A549 (cell line): ENCODE results near the gene ZC3H12C. TPM values are rescaled to one million over a fixed set of nuclear protein-coding genes. Genes with fewer than 3 reads are reported as not detected.

Source experiments
- ATAC-seq, 2 experiments: fragments of 200-7000 bp in 1 of 2; fragments of >200 bp in 1 of 2; cut with Nextera tagmentation in 1 of 2; cut with Tn5 transposase in 1 of 2; 3 replicates each; pipeline versions ENCODE4 v1.8.0 to v1.9.1; 2018 to 2020; ENCODE audit warnings: mild to moderate bottlenecking in 1 of 2, moderate library complexity in 1 of 2
- CTCF ChIA-PET: fragments of 300-600 bp; sonication (Branson Sonifier 250); formaldehyde crosslinking; extraction: SDS; loops from one replicate; lab custom pipeline; 2021; ENCODE audit warnings: antibody characterized with exemption, inconsistent platforms; lab: Yijun Ruan, JAX
- POLR2A ChIA-PET: fragments of 350-600 bp; formaldehyde crosslinking; extraction: SDS; loops from one replicate; lab custom pipeline; 2021; ENCODE audit warnings: antibody characterized with exemption, inconsistent platforms; lab: Yijun Ruan, JAX
- DNase-seq, 2 experiments: peaks; one replicate each; pipeline versions ENCODE4 v3.0.0 to v3.0.0-alpha.2; 2011 to 2016; ENCODE audit warnings: low read depth in 1 of 2, low spot score in 1 of 2
- FAIRE-seq: peaks from 2 replicates; lab custom pipeline; 2011; peaks lifted over from hg19 to GRCh38; lab: Jason Lieb, UNC
- H3K27ac ChIP-seq, 2 experiments: fragments of >200 bp; sonication (Bioruptor Twin); formaldehyde crosslinking; 3 replicates each; pipeline ENCODE4 v1.5.1; 2016 to 2017
- H3K4me1 ChIP-seq: fragments of >200 bp; sonication (Bioruptor Twin); formaldehyde crosslinking; 3 replicates; pipeline ENCODE4 v1.6.1; 2016
- H3K4me2 ChIP-seq: fragments of >200 bp; sonication (Bioruptor Twin); formaldehyde crosslinking; 3 replicates; pipeline ENCODE4 v1.6.1; 2016
- H3K4me3 ChIP-seq: fragments of >200 bp; sonication (Bioruptor Twin); formaldehyde crosslinking; 3 replicates; pipeline ENCODE4 v1.5.1; 2016
- H3K9me3 ChIP-seq: fragments of >200 bp; sonication (Bioruptor Twin); formaldehyde crosslinking; 3 replicates; pipeline ENCODE4 v1.6.1; 2016
- CBX2 ChIP-seq: fragments of 200-600 bp; sonication (generic); IDR thresholded peaks from 2 replicates; pipeline ENCODE4 v1.6.1; 2016; ENCODE audit warnings: low read depth, mild to moderate bottlenecking, borderline replicate concordance
- CBX8 ChIP-seq: fragments of 200-600 bp; sonication (generic); IDR thresholded peaks from 2 replicates; pipeline ENCODE4 v1.6.1; 2016
- CEBPB ChIP-seq, 2 experiments: fragments of >200 bp in 1 of 2; sonication (Bioruptor Twin) in 1 of 2; formaldehyde crosslinking in 1 of 2; IDR thresholded peaks; 2 replicates each; pipeline ENCODE4 v1.6.1; 2012 to 2016
- CHD2 ChIP-seq: fragments of 150-350 bp; IDR thresholded peaks from 2 replicates; pipeline ENCODE4 v1.6.1; 2014; ENCODE audit warnings: low read length; ENCODE audit not compliant: partially characterized antibody
- FOSB ChIP-seq: fragments of 250-450 bp; sonication (Bioruptor Pico); IDR thresholded peaks from 2 replicates; pipeline ENCODE4 v1.5.0; 2020; ENCODE audit warnings: mild to moderate bottlenecking, moderate library complexity
- MAFK ChIP-seq: fragments of 450-650 bp; IDR thresholded peaks from 2 replicates; pipeline ENCODE4 v1.6.1; 2014; ENCODE audit not compliant: partially characterized antibody
- NFE2L2 ChIP-seq: fragments of 150-350 bp; conservative IDR thresholded peaks from 2 replicates; pipeline ENCODE4 v1.6.1; 2014; ENCODE audit warnings: low read length
- NPAS2 ChIP-seq: fragments of 250-450 bp; sonication (Bioruptor Pico); IDR thresholded peaks from 2 replicates; pipeline ENCODE4 v1.8.0; 2022; ENCODE audit warnings: mild to moderate bottlenecking, moderate library complexity, borderline replicate concordance
- RAD21 ChIP-seq, 2 experiments: fragments of >200 bp in 1 of 2; sonication (Bioruptor Twin) in 1 of 2; formaldehyde crosslinking in 1 of 2; IDR thresholded peaks in 1 of 2; conservative IDR thresholded peaks in 1 of 2; 2 replicates in 1 of 2; 3 replicates in 1 of 2; pipeline ENCODE4 v1.6.1; 2012 to 2018; ENCODE audit warnings: inconsistent platforms in 1 of 2
- RNF2 ChIP-seq: fragments of 200-600 bp; sonication (generic); IDR thresholded peaks from 2 replicates; pipeline ENCODE4 v1.6.1; 2016; ENCODE audit warnings: low read depth, mild to moderate bottlenecking, antibody characterized with exemption, moderate library complexity, borderline replicate concordance
- SREBF2 ChIP-seq: fragments of 450-650 bp; IDR thresholded peaks from 2 replicates; pipeline ENCODE4 v1.6.1; 2014; ENCODE audit warnings: mild to moderate bottlenecking, moderate library complexity
- TFCP2L1 ChIP-seq: fragments of 250-450 bp; sonication (Bioruptor Pico); IDR thresholded peaks from 2 replicates; pipeline ENCODE4 v1.5.0; 2021; ENCODE audit warnings: mild to moderate bottlenecking
- WGBS: methylation state at CpG from one replicate; pipeline ENCODE4 v1.1.6; 2017; ENCODE audit errors: missing lambda C conversion rate; 5-methylcytosine and 5-hydroxymethylcytosine counted together
- polyA plus RNA-seq, 4 experiments: library from polyadenylated mRNA; depleted of rRNA in 3 of 4; stranded (reverse); fragments of >200 nt; fragmentation: RNase III in 1 of 4; extraction: RNeasy Plus Mini Kit Qiagen cat#74134 plus additional on column Dnase treatment in 1 of 4; gene quantifications; 2 replicates in 3 of 4; 3 replicates in 1 of 4; pipeline ENCODE4 v1.2.3, GENCODE V29; 2011 to 2017
- TF ChIP-seq, protein P1 (sequence below): fragments of 450-650 bp; IDR thresholded peaks from 2 replicates; pipeline ENCODE4 v1.6.1; 2014; ENCODE audit warnings: antibody characterized with exemption
- TF ChIP-seq, protein P2 (sequence below): fragments of >200 bp; sonication (Bioruptor Twin); formaldehyde crosslinking; IDR thresholded peaks from 3 replicates; pipeline ENCODE4 v1.5.1; 2016
- TF ChIP-seq, protein P3 (sequence below): IDR thresholded peaks from 2 replicates; pipeline ENCODE4 v1.6.1; 2012

Gene ZC3H12C
- polyA plus RNA-seq, 2 of the 4 experiments (the other 2 are of a cell fraction), result 3.1 to 12.4 TPM

DNA sequence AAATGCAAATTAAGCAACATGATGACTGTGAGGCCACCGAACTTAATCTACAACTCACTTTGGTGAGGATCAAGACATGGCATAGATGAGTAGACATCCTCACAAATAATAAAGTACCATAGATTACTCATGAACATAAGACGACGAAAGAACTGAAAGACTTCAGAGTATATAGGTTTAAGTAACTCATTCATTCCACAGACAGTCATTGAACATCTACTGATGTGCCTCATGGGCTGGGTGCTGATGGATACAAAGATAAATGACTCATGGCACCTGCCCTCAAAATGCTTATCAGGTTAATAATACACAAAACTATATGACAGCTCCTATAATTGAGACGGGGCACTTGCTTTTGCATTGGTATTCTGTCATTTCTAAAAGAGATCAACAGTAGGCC, 63.3 kb downstream of the ZC3H12C start:
- ChIA-PET CTCF (interaction anchor here (1.7 kb wide), 1 partner anchor 18 kb away, joined by 6 read pairs; no protein-coding TSS in a partner anchor), POLR2A (no interaction called here)
- no peak for DNase-seq
- no peak for FAIRE-seq
- Histone ChIP-seq H3K4me3 (no peak overlapping the region), H3K9me3 (no peaks in the 10 kb centered on the region), H3K4me2 (no peak overlapping the region), H3K27ac (no peak overlapping the region), H3K4me1 (peaks cover 21% of the 10 kb centered on the region; the same call in 2 of the 3 replicates)
- ATAC-seq, result no peak
- 72% methylated on average over 4 of the region's 4 CpGs for WGBS
- TF ChIP-seq CHD2 (no peak), RAD21 (conservative IDR thresholded peaks at IDR 0.05 in 1 of 2, IDR thresholded peaks at IDR 0.05 in 1 of 2) (no peak), NPAS2 (CRISPR knock-in tag) (no peak)
- TF ChIP-seq, protein P1, sequence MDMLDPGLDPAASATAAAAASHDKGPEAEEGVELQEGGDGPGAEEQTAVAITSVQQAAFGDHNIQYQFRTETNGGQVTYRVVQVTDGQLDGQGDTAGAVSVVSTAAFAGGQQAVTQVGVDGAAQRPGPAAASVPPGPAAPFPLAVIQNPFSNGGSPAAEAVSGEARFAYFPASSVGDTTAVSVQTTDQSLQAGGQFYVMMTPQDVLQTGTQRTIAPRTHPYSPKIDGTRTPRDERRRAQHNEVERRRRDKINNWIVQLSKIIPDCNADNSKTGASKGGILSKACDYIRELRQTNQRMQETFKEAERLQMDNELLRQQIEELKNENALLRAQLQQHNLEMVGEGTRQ, result no peak

DNA sequence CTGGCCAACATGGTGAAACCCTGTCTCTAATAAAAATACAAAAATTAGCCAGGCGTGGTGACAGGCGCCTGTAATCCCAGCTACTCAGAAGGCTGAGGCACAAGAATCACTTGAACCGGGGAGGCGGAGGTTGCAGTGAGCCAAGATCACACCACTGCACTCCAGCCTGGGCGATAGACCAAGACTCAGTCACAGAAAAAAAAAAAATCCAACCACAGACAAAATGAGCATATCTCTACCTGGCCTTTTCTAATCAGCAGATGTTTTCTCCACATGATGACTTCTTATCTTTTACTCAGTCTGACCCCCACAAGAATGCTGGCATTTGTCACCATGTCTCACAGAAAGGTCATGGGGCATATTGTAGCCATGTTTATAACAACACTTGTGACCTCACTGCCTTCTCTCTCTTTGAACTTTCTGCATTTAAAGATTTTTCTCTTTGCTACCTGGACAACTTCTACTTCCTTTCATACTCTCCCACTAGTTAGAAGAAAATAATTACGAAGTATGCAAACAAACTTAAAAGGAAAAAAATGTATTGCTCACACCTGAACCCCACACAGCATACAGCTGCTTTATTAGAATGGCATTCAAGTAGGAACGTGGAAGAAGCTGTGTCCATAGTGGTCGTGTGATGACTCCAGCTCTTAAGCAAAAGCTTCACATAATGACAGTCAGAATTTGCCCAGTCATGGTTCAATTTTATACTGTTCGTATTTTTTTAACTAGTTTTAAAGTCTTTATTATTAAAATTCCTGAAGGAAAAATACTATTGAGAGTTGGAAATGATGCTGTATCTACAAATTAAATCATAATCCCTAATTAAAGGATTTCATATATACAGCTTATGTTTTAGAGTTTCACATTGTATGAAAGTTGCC, 65.4 kb downstream of the ZC3H12C start:
- Histone ChIP-seq H3K4me2 (no peak overlapping the region), H3K4me1 (peaks cover 10% of the 10 kb centered on the region; the same call in 1 of the 3 replicates), H3K27ac (peak overlapping the region in 1 of 2 experiments; percentile 54; a peak in 1 of 6 replicates), H3K4me3 (no peak overlapping the region), H3K9me3 (no peaks in the 10 kb centered on the region)
- ATAC-seq (no peak), FAIRE-seq (no peak), DNase-seq (no peak)
- peak; percentile 64 for TF ChIP-seq NFE2L2
- no peak for TF ChIP-seq RNF2
- TF ChIP-seq, protein P2, sequence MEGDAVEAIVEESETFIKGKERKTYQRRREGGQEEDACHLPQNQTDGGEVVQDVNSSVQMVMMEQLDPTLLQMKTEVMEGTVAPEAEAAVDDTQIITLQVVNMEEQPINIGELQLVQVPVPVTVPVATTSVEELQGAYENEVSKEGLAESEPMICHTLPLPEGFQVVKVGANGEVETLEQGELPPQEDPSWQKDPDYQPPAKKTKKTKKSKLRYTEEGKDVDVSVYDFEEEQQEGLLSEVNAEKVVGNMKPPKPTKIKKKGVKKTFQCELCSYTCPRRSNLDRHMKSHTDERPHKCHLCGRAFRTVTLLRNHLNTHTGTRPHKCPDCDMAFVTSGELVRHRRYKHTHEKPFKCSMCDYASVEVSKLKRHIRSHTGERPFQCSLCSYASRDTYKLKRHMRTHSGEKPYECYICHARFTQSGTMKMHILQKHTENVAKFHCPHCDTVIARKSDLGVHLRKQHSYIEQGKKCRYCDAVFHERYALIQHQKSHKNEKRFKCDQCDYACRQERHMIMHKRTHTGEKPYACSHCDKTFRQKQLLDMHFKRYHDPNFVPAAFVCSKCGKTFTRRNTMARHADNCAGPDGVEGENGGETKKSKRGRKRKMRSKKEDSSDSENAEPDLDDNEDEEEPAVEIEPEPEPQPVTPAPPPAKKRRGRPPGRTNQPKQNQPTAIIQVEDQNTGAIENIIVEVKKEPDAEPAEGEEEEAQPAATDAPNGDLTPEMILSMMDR, result no peak
- TF ChIP-seq TFCP2L1 (CRISPR knock-in tag), result no peak
- peak; percentile 19 for TF ChIP-seq MAFK
- TF ChIP-seq, protein P3, sequence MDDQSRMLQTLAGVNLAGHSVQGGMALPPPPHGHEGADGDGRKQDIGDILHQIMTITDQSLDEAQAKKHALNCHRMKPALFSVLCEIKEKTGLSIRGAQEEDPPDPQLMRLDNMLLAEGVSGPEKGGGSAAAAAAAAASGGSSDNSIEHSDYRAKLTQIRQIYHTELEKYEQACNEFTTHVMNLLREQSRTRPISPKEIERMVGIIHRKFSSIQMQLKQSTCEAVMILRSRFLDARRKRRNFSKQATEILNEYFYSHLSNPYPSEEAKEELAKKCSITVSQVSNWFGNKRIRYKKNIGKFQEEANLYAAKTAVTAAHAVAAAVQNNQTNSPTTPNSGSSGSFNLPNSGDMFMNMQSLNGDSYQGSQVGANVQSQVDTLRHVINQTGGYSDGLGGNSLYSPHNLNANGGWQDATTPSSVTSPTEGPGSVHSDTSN, result no peak
- ChIA-PET CTCF (interaction anchor here (0.5 to 1.7 kb wide), 3 partner anchors 15 to 21 kb away, joined by 3 to 6 read pairs (median 3); no protein-coding TSS in a partner anchor), POLR2A (no interaction called here)
- 85% methylated on average over 9 of the region's 9 CpGs for WGBS

DNA sequence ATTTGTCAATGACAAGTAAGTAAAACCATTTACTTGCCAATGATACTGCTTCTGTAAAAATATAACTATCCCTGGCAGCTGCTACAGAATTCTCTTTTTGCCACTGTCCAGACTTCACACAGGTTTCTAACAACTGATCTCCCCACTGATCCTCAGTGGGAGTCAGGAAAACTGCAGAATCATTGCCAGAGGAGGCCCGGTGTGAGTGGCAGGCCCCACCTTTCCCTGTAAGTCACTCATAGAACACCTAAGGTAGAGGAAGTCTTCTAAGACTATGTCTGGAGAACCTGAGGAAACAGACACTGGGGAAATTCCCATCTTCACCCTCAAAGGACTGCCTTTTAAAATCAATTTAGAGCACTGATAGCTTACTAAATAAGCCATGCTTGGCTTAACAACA, 66.3 kb downstream of the ZC3H12C start:
- ATAC-seq (no peak), DNase-seq (no peak), FAIRE-seq (no peak)
- H3K4me2 ChIP-seq, result no peak overlapping the region
- CTCF ChIA-PET, result interaction anchor here (1.2 kb wide), 1 partner anchor 14 kb away, joined by 3 read pairs; no protein-coding TSS in a partner anchor
- H3K4me1 ChIP-seq, result peaks cover 10% of the 10 kb centered on the region; the same call in 1 of the 3 replicates
- no peak for TF ChIP-seq CBX2
- TF ChIP-seq CBX8, result no peak
- POLR2A ChIA-PET, result no interaction called here
- H3K27ac ChIP-seq, result peak overlapping the region in 1 of 2 experiments; percentile 60; a peak in 3 of 6 replicates
- WGBS, result 75% methylated on average over 1 of the region's 1 CpG
- no peaks in the 10 kb centered on the region for H3K9me3 ChIP-seq
- no peak overlapping the region for H3K4me3 ChIP-seq

DNA sequence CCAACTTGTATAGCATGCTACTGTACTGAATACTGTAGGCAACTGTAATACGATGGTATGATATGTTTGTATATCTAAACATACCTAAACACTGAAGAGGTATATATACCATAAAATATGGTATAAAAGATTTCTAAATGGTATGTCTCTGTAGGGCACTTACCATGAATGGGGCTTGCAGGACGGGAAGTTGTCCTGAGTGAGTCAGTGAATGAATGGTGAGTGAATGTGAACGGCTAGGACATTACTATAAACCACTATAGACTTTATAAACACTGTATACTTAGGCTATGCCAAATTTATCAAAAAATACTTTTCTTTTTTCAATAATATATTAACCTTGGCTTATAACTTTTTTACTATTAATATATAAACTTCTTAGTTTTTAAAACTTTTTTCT, 66.8 kb downstream of the ZC3H12C start:
- Histone ChIP-seq H3K9me3 (no peaks in the 10 kb centered on the region), H3K4me3 (no peak overlapping the region), H3K4me1 (peaks cover 10% of the 10 kb centered on the region; the same call in 1 of the 3 replicates), H3K27ac (peak overlapping the region in 1 of 2 experiments; percentile 60; a peak in 2 of 6 replicates), H3K4me2 (no peak overlapping the region)
- ChIA-PET POLR2A (no interaction called here), CTCF (interaction anchor here (1.0 to 1.2 kb wide), 2 partner anchors 14 to 217 kb away, joined by 3 read pairs; no protein-coding TSS in a partner anchor)
- TF ChIP-seq SREBF2 (no peak), FOSB (no peak), CEBPB (IDR thresholded peaks at IDR 0.05) (no peak)
- FAIRE-seq, result no peak
- ATAC-seq, result no peak
- 84% methylated on average over 3 of the region's 3 CpGs for WGBS
- no peak for DNase-seq
